Measurements from ENCODE around the gene ARHGAP6.

ARHGAP6 gene

GRCh38 chrX:11426712-11427452 lies 238.8 kb downstream of the ARHGAP6 start:
- DNase-seq: no peak

- no peak for DNase-seq
Measured at GRCh38 chrX:11424903-11425674, 240.6 kb downstream of the ARHGAP6 start.

GRCh38 chrX:11423949-11424348 lies 241.8 kb downstream of the ARHGAP6 start:
- DNase-seq: no peak

- peak in 9 of 51 donors; percentile 0 to 20 (median 1) for DNase-seq
Measured at GRCh38 chrX:11423362-11423818, 242.3 kb downstream of the ARHGAP6 start.

- DNase-seq: no peak
Measured at GRCh38 chrX:11422525-11422857, 243.2 kb downstream of the ARHGAP6 start.

GRCh38 chrX:11421805-11422524 lies 243.8 kb downstream of the ARHGAP6 start:
- no peak for DNase-seq

- no peak for DNase-seq
Measured at GRCh38 chrX:11420851-11421250, 244.9 kb downstream of the ARHGAP6 start.

GRCh38 chrX:11419102-11419501 lies 246.6 kb downstream of the ARHGAP6 start:
- DNase-seq: no peak

- DNase-seq: no peak
Measured at GRCh38 chrX:11416600-11416999, 249.1 kb downstream of the ARHGAP6 start.

- DNase-seq: no peak
Measured at GRCh38 chrX:11414091-11414490, 251.6 kb downstream of the ARHGAP6 start.

GRCh38 chrX:11412715-11413623 lies 252.8 kb downstream of the ARHGAP6 start:
- DNase-seq: no peak

- no peak for DNase-seq
Measured at GRCh38 chrX:11409957-11410356, 255.8 kb downstream of the ARHGAP6 start.

GRCh38 chrX:11408783-11409182 lies 256.9 kb downstream of the ARHGAP6 start:
- no peak for DNase-seq

- DNase-seq: no peak
Measured at GRCh38 chrX:11408109-11408405, 257.7 kb downstream of the ARHGAP6 start.

- DNase-seq: no peak
Measured at GRCh38 chrX:11407331-11408108, 258.2 kb downstream of the ARHGAP6 start.

GRCh38 chrX:11406109-11406765 lies 259.5 kb downstream of the ARHGAP6 start:
- DNase-seq: no peak

GRCh38 chrX:11403631-11404030 lies 262.1 kb downstream of the ARHGAP6 start:
- no peak for DNase-seq

GRCh38 chrX:11401966-11402365 lies 263.8 kb downstream of the ARHGAP6 start:
- no peak for DNase-seq

- no peak for DNase-seq
Measured at GRCh38 chrX:11399489-11400094, 266.1 kb downstream of the ARHGAP6 start.

GRCh38 chrX:11398785-11399184 lies 266.9 kb downstream of the ARHGAP6 start:
- no peak for DNase-seq

Data from hypothalamus (tissue), 51 donors.